Adrenal gland (tissue), 5 donors: ENCODE measurements around the gene APOBEC3A.
"Not testable (repeated sequence)": the region's sequence is repeated elsewhere in the genome, so short reads cannot be mapped to it uniquely, and the experiment has no call there.

Experiments
- POLR2A ChIP-seq, 2 donors: fragments of 450-650 bp; IDR thresholded peaks; one replicate each; pipeline ENCODE4 v1.6.1; 2017; ENCODE audit warnings: antibody characterized with exemption in 2 of 2, mild to moderate bottlenecking in 2 of 2, moderate library complexity in 1 of 2
- TF ChIP-seq, protein P1 (sequence below), 6 experiments: fragments of 450-650 bp in 4 of 6; fragments of 200-600 bp in 2 of 6; sonication (generic) in 1 of 6; IDR thresholded peaks; 1 replicate in 5 of 6; 2 replicates in 1 of 6; pipeline versions ENCODE4 v1.5.1 to v1.8.0; 2016 to 2021; ENCODE audit warnings: antibody characterized with exemption in 6 of 6, mild to moderate bottlenecking in 2 of 6, moderate library complexity in 1 of 6
- donor health status: DM: no; HTN: no; CAD: no.

DNA sequence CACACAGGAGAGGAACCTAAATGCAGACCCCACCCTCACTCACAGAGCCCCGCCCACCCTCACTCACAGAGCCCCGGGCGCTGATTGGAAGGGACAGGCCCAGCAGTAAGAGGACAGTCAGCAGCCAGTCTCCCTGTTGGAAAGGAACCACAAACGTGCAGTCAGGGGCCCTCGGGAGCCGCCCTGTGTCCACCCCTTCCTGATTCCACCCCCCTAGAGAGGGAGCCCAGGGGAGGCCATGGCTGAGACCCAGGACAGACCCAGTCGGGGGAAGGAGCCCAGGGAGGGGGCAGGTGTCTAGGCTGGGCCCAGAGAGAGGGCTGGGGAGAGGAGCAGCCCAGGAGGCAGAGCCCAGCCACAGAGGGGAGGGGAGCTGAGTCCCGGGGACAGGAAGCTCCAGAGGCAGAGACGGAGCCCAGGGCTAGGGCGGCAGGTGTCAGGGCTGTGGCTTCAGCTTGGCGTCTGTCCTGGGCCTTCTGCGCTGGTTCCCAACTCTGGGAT lies 35.5 kb downstream of the APOBEC3A start:
- not testable (repeated sequence) for TF ChIP-seq POLR2A (IDR thresholded peaks at IDR 0.05)
- TF ChIP-seq, protein P1, sequence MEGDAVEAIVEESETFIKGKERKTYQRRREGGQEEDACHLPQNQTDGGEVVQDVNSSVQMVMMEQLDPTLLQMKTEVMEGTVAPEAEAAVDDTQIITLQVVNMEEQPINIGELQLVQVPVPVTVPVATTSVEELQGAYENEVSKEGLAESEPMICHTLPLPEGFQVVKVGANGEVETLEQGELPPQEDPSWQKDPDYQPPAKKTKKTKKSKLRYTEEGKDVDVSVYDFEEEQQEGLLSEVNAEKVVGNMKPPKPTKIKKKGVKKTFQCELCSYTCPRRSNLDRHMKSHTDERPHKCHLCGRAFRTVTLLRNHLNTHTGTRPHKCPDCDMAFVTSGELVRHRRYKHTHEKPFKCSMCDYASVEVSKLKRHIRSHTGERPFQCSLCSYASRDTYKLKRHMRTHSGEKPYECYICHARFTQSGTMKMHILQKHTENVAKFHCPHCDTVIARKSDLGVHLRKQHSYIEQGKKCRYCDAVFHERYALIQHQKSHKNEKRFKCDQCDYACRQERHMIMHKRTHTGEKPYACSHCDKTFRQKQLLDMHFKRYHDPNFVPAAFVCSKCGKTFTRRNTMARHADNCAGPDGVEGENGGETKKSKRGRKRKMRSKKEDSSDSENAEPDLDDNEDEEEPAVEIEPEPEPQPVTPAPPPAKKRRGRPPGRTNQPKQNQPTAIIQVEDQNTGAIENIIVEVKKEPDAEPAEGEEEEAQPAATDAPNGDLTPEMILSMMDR (IDR thresholded peaks at IDR 0.05) = not testable (repeated sequence)
